AG10803 (cell line): ENCODE results near the gene PLXNB3.

Experiments used
- DNase-seq: peaks from one replicate; pipeline ENCODE4 v3.0.0; 2010; ENCODE audit warnings: low read depth
- H3K4me3 ChIP-seq: 2 replicates; pipeline ENCODE4 v1.5.1; 2011; ENCODE audit warnings: mild to moderate bottlenecking, low read length, control low read depth
- TF ChIP-seq, protein P1 (sequence below): conservative IDR thresholded peaks from 2 replicates; pipeline ENCODE4 v1.5.1; 2011; ENCODE audit warnings: mild to moderate bottlenecking, low read length, control low read depth, inconsistent platforms

PLXNB3 gene

DNA sequence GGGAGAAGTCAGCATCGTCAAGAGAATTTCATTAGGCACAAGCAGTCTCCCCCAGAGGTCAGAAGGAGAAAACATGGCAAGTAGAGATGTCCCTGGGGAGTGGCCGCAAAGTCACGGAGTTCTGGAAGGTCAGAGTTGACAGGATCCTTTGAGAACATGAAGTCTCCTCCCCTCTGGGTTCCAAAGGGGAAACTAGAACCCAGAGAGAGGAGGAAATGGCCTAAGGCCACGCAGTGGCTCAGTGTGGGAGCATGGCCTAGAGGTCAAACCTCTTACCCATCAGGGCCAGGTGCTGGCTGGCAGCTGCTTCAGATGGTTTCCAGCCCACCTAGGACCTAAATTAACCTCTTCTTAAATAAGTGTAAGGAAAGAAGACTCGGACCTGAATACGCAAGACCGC, 29.2 kb downstream of the PLXNB3 start:
- TF ChIP-seq, protein P1, sequence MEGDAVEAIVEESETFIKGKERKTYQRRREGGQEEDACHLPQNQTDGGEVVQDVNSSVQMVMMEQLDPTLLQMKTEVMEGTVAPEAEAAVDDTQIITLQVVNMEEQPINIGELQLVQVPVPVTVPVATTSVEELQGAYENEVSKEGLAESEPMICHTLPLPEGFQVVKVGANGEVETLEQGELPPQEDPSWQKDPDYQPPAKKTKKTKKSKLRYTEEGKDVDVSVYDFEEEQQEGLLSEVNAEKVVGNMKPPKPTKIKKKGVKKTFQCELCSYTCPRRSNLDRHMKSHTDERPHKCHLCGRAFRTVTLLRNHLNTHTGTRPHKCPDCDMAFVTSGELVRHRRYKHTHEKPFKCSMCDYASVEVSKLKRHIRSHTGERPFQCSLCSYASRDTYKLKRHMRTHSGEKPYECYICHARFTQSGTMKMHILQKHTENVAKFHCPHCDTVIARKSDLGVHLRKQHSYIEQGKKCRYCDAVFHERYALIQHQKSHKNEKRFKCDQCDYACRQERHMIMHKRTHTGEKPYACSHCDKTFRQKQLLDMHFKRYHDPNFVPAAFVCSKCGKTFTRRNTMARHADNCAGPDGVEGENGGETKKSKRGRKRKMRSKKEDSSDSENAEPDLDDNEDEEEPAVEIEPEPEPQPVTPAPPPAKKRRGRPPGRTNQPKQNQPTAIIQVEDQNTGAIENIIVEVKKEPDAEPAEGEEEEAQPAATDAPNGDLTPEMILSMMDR, result no peak
- peak overlapping the region; percentile 80 for H3K4me3 ChIP-seq
- DNase-seq, result no peak

DNA sequence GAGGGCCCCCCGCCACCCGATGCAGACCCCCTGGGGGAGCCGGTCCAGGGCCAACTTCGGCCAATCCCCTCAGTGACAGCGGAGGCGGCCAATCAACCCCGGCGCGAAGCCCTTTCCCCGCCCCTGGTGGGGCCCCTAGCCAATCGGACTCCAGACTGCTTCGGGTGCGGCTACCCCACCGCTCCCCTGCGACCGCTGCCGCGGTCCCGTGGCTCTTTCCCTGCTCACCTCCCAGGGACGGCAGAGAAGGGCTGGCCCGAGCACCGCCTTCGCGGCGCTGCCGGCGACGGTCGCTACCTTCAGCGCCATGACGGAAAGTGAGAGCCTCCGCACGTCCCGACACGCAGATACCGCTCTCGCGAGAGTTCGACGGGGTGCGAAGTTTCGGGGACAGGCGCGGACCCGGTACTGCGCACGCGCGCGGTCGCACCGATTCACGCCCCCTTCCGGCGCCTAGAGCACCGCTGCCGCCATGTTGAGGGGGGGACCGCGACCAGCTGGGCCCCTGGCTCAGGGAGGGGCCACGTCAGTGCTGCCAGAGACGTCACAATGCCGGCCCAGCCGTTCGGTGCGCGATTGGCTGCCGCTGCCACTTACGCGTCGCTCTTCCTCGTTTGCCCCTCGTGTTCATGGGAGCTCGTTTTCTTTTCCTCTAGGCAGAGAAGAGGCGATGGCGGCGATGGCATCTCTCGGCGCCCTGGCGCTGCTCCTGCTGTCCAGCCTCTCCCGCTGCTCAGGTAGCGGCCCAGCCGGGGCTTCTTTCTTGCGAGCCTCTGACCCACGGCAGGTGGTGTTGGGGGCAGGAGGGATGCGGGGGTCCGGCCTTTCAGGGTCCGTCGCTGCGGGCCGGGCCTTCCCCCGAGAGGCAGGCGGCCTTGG, 30.2 kb downstream of the PLXNB3 start, which contains the start of the genes IDH3G and SSR4:
Gene IDH3G (minus strand): TSS at position 358 of the 879 bp plus-strand sequence. CDS start 49 bp downstream, at position 309.
Gene SSR4 (plus strand): TSS at position 651 of the 879 bp plus-strand sequence. CDS start 20 bp downstream, at position 671.
- TF ChIP-seq, protein P1, result 0 out of 2 replicates have a peak, but pooled peaks have one; percentile 14
- peak; percentile 92 for DNase-seq
- peak within 1 kb of the TSS; percentile 80 for H3K4me3 ChIP-seq

DNA sequence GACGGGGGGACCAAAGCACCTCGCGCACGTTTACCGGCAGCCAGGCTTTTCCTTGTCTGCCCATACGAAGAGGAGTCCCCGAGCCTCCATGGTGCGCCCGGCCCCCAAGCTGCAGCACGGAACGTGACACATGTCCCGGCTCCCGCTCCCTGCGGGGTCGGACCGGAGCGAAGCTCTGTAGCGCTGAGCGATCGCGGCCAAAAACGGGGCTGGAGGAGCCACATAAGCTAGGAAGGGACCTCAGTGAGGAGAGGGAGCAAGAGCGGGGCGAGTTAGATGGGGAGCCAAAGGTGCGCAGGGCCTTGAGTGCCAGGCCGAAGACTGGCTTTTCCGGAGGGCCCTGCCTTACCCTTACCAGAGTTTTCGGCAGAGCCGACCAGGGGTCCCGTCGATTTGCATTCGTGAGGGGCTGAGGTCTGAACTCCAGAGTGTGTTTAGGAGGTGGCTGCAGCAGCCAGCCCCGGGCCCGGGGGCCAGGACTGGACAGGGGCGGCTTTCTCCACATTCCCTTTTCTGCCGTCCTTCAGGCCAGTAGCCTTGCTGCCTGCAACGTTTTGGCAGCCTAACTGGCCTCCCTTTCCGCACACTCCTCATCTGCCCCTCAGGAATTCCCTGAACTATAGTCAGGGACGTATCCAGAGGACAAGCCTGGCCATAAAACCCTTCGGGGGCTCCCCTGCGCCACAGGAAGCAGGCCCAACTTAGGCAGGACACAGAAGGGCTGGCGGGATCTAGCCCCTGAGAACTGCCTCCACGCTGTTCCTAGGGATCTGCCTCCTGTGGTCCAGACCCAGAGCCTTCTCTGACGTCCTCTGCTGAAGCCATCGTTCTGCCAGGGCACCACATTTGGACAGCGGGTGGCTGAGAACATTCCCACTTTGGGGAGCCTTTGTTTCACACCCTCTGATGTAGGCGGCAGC, 31.1 kb downstream of the PLXNB3 start:
- peak overlapping the region; percentile 71 for H3K4me3 ChIP-seq
- no peak for DNase-seq
- TF ChIP-seq, protein P1, result no peak

DNA sequence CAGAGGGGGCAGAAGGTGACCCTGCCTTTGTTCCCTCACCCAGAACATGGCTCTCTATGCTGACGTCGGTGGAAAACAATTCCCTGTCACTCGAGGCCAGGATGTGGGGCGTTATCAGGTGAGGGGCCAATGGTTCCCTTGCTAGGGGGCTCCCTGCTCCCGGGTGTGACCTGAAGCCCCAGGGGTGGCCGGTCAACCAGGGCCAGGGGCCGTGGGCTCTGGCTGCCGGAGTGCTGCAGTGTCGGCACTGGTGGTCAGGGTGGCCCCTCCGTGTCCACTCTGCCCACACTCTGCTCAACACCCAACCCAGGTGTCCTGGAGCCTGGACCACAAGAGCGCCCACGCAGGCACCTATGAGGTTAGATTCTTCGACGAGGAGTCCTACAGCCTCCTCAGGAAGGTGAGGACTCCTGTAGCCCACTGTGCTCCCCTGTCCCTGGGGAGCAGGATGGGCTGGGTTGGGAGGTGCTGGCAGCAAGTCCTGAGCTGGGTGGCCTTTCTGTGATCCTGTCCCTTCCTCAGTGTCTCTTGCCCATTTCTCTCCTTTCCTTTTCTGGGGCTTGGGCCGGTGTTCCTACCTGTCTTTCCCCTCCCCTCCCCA, 33.5 kb downstream of the PLXNB3 start:
- no peak overlapping the region for H3K4me3 ChIP-seq
- TF ChIP-seq, protein P1, result no peak

DNA sequence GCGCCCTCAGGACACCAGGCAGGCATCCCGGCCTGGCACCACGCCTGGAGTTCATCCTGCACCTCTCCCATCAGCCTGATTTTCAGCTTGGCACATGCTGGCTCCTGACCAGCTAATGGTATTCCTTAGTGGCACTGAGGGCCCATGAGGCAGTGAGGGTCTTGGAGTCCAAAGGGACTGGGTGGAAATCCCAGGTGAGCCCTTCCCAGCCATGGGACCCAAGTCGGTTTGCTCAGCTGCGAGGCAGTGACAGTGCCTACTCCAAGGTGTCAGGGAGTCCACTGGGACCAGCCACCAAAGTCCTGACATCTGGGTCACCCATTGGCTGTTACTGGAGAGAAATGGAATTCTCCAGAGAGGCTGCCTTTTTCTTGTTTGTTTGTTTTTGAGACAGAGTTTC, 35.3 kb downstream of the PLXNB3 start:
- no peak for DNase-seq
- TF ChIP-seq, protein P1, result no peak
- no peak overlapping the region for H3K4me3 ChIP-seq

More for the DNA sequence above, 33.5 kb downstream of the PLXNB3 start:
- DNase-seq, result no peak

DNA sequence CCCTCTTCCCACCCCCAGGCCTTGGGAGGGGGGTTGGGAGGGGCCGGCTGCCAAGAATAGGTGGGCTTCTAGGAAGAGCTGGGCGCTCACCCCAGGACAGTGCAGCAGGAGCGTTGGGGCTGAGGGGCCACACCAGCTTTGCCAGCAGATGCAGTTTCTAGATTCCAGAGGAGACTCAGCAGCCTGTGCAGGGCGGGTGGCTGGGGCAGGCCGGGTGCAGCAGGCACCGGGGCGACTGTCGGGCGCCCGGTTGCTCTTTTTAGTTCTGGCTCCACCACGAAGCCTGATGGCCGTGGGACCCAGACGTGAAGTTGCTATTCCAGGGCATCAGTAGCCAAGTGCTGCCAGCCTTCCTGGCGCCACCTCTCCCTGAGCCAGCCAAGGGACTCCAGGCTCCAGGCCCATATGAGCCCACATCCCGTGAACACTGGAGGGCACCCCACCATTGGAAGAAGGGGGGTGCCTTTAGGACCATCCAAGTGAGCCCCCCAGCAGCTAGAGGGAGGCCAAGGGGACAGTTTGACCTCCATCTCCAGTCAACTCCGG, 36.2 kb downstream of the PLXNB3 start:
- H3K4me3 ChIP-seq, result no peak overlapping the region
- TF ChIP-seq, protein P1, result no peak
- no peak for DNase-seq
